GM19397 (cell line): ENCODE data around the gene COBL.

Source experiments
- ATAC-seq: cut with Tn5 transposase; IDR thresholded peaks from one replicate; pipeline ENCODE4 v1.9.1; 2021; ENCODE audit warnings: mild to moderate bottlenecking, moderate library complexity; ENCODE audit not compliant: unreplicated experiment

Gene COBL

GRCh38 chr7:51256209-51256781, 60.3 kb downstream of the COBL start:
- no peak for ATAC-seq

GRCh38 chr7:51255536-51256208, 60.9 kb downstream of the COBL start:
- no peak for ATAC-seq

- ATAC-seq, result no peak
Measured at GRCh38 chr7:51255036-51255435, 61.6 kb downstream of the COBL start.

- no peak for ATAC-seq
Measured at GRCh38 chr7:51253157-51253556, 63.5 kb downstream of the COBL start.

GRCh38 chr7:51251290-51251689, 65.3 kb downstream of the COBL start:
- ATAC-seq, result no peak

- no peak for ATAC-seq
Measured at GRCh38 chr7:51250512-51250911, 66.1 kb downstream of the COBL start.

- ATAC-seq, result no peak
Measured at GRCh38 chr7:51249991-51250390, 66.6 kb downstream of the COBL start.

- ATAC-seq, result no peak
Measured at GRCh38 chr7:51249187-51249945, 67.2 kb downstream of the COBL start.

GRCh38 chr7:51246258-51247245, 70.1 kb downstream of the COBL start:
- ATAC-seq, result no peak

- ATAC-seq, result no peak
Measured at GRCh38 chr7:51244885-51245284, 71.7 kb downstream of the COBL start.

GRCh38 chr7:51244053-51244452, 72.6 kb downstream of the COBL start:
- no peak for ATAC-seq

- ATAC-seq, result no peak
Measured at GRCh38 chr7:51243631-51244030, 73.0 kb downstream of the COBL start.

GRCh38 chr7:51242881-51243518, 73.6 kb downstream of the COBL start:
- no peak for ATAC-seq

GRCh38 chr7:51242007-51242691, 74.5 kb downstream of the COBL start:
- no peak for ATAC-seq

GRCh38 chr7:51240868-51241267, 75.7 kb downstream of the COBL start:
- ATAC-seq, result no peak

- ATAC-seq, result no peak
Measured at GRCh38 chr7:51239691-51240090, 76.9 kb downstream of the COBL start.

GRCh38 chr7:51238981-51239495, 77.6 kb downstream of the COBL start:
- ATAC-seq, result no peak

GRCh38 chr7:51237446-51238133, 79.0 kb downstream of the COBL start:
- ATAC-seq, result no peak

GRCh38 chr7:51236470-51237132, 80.0 kb downstream of the COBL start:
- ATAC-seq, result no peak
